HEK293T (cell line): ENCODE results near the gene CHEK1.
A peak's percentile ranks its signal among the peaks of the same experiment; 100 is the strongest.

ENCODE experiments used
- CTCF ChIA-PET: fragments of 350-600 bp; formaldehyde crosslinking; extraction: SDS; loops from one replicate; lab custom pipeline; 2021; ENCODE audit warnings: antibody characterized with exemption, inconsistent platforms; lab: Yijun Ruan, JAX
- POLR2A ChIA-PET: fragments of 350-600 bp; formaldehyde crosslinking; extraction: SDS; loops from one replicate; lab custom pipeline; 2020; ENCODE audit warnings: antibody characterized with exemption, inconsistent platforms; lab: Yijun Ruan, JAX
- DNase-seq: peaks from one replicate; pipeline ENCODE4 v3.0.0; 2012; ENCODE audit warnings: mixed read lengths; ENCODE audit errors: extremely low spot score
- ARNT ChIP-seq: fragments of 450-650 bp; IDR thresholded peaks from 2 replicates; pipeline ENCODE4 v1.6.1; 2017; ENCODE audit warnings: mild to moderate bottlenecking
- BHLHE40 ChIP-seq: fragments of 450-650 bp; IDR thresholded peaks from 2 replicates; pipeline ENCODE4 v1.6.1; 2016; ENCODE audit warnings: mild to moderate bottlenecking, moderate library complexity, borderline replicate concordance
- CTBP1 ChIP-seq: fragments of 450-650 bp; IDR thresholded peaks from 2 replicates; pipeline ENCODE4 v1.6.1; 2016; ENCODE audit warnings: borderline replicate concordance
- ELF4 ChIP-seq: fragments of 450-650 bp; IDR thresholded peaks from 2 replicates; pipeline ENCODE4 v1.6.1; 2017; ENCODE audit warnings: antibody characterized with exemption
- FOXA1 ChIP-seq: fragments of 450-650 bp; IDR thresholded peaks from 2 replicates; pipeline ENCODE4 v1.6.1; 2016; ENCODE audit warnings: mild to moderate bottlenecking
- FOXK2 ChIP-seq: fragments of 450-650 bp; IDR thresholded peaks from 2 replicates; pipeline ENCODE4 v1.6.1; 2016; ENCODE audit warnings: mild to moderate bottlenecking
- FOXM1 ChIP-seq: fragments of 450-650 bp; IDR thresholded peaks from 2 replicates; pipeline ENCODE4 v1.6.1; 2017; ENCODE audit warnings: mild to moderate bottlenecking, borderline replicate concordance
- HDGF ChIP-seq: fragments of 450-650 bp; IDR thresholded peaks from 2 replicates; pipeline ENCODE4 v1.6.1; 2017; ENCODE audit warnings: antibody characterized with exemption, borderline replicate concordance
- L3MBTL2 ChIP-seq: fragments of 450-650 bp; conservative IDR thresholded peaks from 2 replicates; pipeline ENCODE4 v1.6.1; 2016; ENCODE audit warnings: mild to moderate bottlenecking
- LEF1 ChIP-seq: fragments of 450-650 bp; IDR thresholded peaks from 2 replicates; pipeline ENCODE4 v1.6.1; 2017; ENCODE audit warnings: mild to moderate bottlenecking, borderline replicate concordance
- NFRKB ChIP-seq: fragments of 450-650 bp; IDR thresholded peaks from 2 replicates; pipeline ENCODE4 v1.6.1; 2016; ENCODE audit warnings: mild to moderate bottlenecking, moderate library complexity
- SP1 ChIP-seq: fragments of 450-650 bp; IDR thresholded peaks from 2 replicates; pipeline ENCODE4 v1.6.1; 2017
- SUZ12 ChIP-seq: fragments of 450-650 bp; IDR thresholded peaks from 2 replicates; pipeline ENCODE4 v1.6.1; 2016; ENCODE audit warnings: mild to moderate bottlenecking
- TARDBP ChIP-seq: fragments of 450-650 bp; IDR thresholded peaks from 2 replicates; pipeline ENCODE4 v1.6.1; 2016
- ZNF384 ChIP-seq: fragments of 450-650 bp; IDR thresholded peaks from 2 replicates; pipeline ENCODE4 v1.6.1; 2016
- TF ChIP-seq, protein P1 (sequence below): fragments of 450-650 bp; IDR thresholded peaks from 2 replicates; pipeline ENCODE4 v1.6.1; 2016

Gene CHEK1

GRCh38 chr11:125593114-125593820 is 31.7 kb upstream of the CHEK1 start:
- DNase-seq = peak; percentile 35
- TF ChIP-seq TARDBP (no peak), CTBP1 (no peak), ELF4 (no peak), L3MBTL2 (no peak), FOXK2 (no peak), NFRKB (no peak), ZNF384 (no peak), BHLHE40 (no peak), SP1 (no peak), HDGF (no peak), SUZ12 (no peak), FOXA1 (no peak), FOXM1 (no peak), LEF1 (no peak), ARNT (no peak)
- TF ChIP-seq, protein P1, sequence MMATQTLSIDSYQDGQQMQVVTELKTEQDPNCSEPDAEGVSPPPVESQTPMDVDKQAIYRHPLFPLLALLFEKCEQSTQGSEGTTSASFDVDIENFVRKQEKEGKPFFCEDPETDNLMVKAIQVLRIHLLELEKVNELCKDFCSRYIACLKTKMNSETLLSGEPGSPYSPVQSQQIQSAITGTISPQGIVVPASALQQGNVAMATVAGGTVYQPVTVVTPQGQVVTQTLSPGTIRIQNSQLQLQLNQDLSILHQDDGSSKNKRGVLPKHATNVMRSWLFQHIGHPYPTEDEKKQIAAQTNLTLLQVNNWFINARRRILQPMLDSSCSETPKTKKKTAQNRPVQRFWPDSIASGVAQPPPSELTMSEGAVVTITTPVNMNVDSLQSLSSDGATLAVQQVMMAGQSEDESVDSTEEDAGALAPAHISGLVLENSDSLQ = no peak
- POLR2A ChIA-PET = interaction anchor here (0.6 to 3.9 kb wide), 5 partner anchors 11 to 33 kb away, joined by 3 to 22 read pairs (median 4); partner anchors contain the start of genes CHEK1 and EI24
- CTCF ChIA-PET = interaction anchor here (0.6 kb wide), 1 partner anchor 519 kb away, joined by 3 read pairs; no protein-coding TSS in a partner anchor

- ChIA-PET CTCF (no interaction called here), POLR2A (interaction anchor here (3.9 kb wide), 1 partner anchor 31 kb away, joined by 22 read pairs; the partner anchor contains the start of gene CHEK1)
- no peak for DNase-seq
- no peak for TF ChIP-seq ZNF384
- no peak for TF ChIP-seq FOXK2
- TF ChIP-seq NFRKB = no peak
- no peak for TF ChIP-seq FOXM1
- no peak for TF ChIP-seq L3MBTL2
- TF ChIP-seq SUZ12 = no peak
- TF ChIP-seq HDGF = no peak
- no peak for TF ChIP-seq BHLHE40
- TF ChIP-seq SP1 = no peak
- no peak for TF ChIP-seq ARNT
- TF ChIP-seq, protein P1 = no peak
- no peak for TF ChIP-seq TARDBP
- TF ChIP-seq ELF4 = no peak
- TF ChIP-seq CTBP1 = no peak
- no peak for TF ChIP-seq FOXA1
- no peak for TF ChIP-seq LEF1
These were observed 30.0 kb upstream of the CHEK1 start for GRCh38 chr11:125594958-125595357.

DNA sequence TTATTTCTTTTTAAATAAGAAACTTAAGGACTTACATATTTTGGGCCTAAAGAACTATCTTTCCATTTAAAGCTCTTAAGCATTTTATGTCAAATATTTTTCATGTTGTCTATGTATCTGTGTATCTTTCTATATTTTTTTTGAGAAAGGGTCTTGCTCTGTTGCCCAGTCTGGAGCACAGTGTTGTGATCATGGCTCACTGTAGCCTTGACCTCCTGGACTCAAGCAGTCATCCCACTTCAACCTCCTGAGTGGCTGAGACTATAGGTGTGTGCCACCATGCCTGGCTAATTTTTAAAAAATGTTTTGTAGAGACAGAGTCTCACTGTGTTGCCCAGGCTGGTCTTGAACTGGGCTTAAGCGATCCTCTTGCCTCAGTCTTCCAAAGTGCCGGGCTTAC is 24.3 kb upstream of the CHEK1 start:
- no peak for DNase-seq
- CTCF ChIA-PET = no interaction called here
- POLR2A ChIA-PET = no interaction called here
- TF ChIP-seq LEF1 (no peak), L3MBTL2 (no peak), ELF4 (no peak), BHLHE40 (no peak)

DNA sequence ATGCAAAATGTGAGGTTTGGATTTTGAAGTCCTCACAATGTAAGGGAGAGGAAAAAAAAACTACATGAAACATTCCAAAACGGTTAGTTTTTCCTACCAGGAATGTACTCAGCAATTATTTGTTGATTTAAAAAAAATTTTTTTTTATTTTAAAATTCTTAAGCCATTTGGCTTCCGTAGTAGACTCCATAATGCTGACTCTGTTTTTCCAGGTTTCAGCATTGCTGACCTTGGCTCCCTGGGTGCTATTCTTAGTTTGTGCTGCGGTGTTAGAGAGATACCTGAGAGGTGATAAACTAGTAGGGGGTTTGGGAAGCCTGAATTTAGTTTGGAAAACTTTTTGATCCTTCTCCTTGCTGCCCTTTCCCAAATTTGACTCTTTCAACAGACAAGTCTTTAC is 21.8 kb upstream of the CHEK1 start:
- TF ChIP-seq NFRKB = no peak
- no peak for TF ChIP-seq TARDBP
- no peak for TF ChIP-seq HDGF
- TF ChIP-seq ZNF384 = no peak
- TF ChIP-seq L3MBTL2 = no peak
- no peak for TF ChIP-seq ARNT
- TF ChIP-seq, protein P1 = no peak
- TF ChIP-seq LEF1 = no peak
- no peak for TF ChIP-seq CTBP1
- no peak for TF ChIP-seq FOXA1
- TF ChIP-seq SP1 = no peak
- TF ChIP-seq FOXK2 = no peak
- POLR2A ChIA-PET = no interaction called here
- CTCF ChIA-PET = no interaction called here
- no peak for DNase-seq

DNA sequence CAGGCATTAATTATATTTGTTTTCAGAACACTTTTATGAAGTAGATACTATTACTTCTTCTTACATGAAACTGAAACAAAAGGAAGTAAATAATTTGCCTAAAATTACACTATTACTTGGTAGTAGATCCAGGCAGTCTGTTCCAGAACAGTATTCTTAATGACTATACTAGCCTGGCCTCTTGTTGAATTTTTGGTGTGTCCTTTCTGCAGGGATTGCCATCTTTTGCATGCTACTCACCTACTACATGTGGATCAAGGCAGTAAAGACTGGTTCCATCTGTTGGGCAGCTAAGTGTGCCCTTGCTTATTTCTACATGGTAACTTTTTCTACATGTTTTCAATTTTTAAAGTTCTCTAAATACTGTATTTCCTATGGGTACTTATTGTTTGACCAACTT is 19.5 kb upstream of the CHEK1 start:
- ChIA-PET CTCF (no interaction called here), POLR2A (no interaction called here)
- no peak for DNase-seq
- TF ChIP-seq, protein P1 = no peak
- TF ChIP-seq HDGF (no peak), ARNT (no peak), NFRKB (no peak), BHLHE40 (no peak), SP1 (no peak), FOXA1 (no peak), LEF1 (no peak), L3MBTL2 (no peak), ELF4 (no peak), CTBP1 (no peak), FOXK2 (no peak), ZNF384 (no peak), SUZ12 (no peak), FOXM1 (no peak), TARDBP (no peak)
